HL-60 (cell line): ENCODE measurements around the gene KDF1.

Experiments used
- GABPA ChIP-seq: IDR thresholded peaks from 2 replicates; pipeline ENCODE4 v1.6.1; 2012; ENCODE audit warnings: low read depth
- POLR2AphosphoS5 ChIP-seq: IDR thresholded peaks from 2 replicates; pipeline ENCODE4 v1.6.1; 2012; ENCODE audit warnings: low read depth
- TF ChIP-seq, protein P1 (sequence below): IDR thresholded peaks from 2 replicates; pipeline ENCODE4 v1.6.1; 2012; ENCODE audit warnings: low read depth; ENCODE audit not compliant: insufficient replicate concordance
- TF ChIP-seq, protein P2 (sequence below): IDR thresholded peaks from one replicate; pipeline ENCODE4 v1.5.1; 2011; ENCODE audit warnings: low read length, control low read depth, inconsistent platforms; ENCODE audit not compliant: insufficient read depth

DNA sequence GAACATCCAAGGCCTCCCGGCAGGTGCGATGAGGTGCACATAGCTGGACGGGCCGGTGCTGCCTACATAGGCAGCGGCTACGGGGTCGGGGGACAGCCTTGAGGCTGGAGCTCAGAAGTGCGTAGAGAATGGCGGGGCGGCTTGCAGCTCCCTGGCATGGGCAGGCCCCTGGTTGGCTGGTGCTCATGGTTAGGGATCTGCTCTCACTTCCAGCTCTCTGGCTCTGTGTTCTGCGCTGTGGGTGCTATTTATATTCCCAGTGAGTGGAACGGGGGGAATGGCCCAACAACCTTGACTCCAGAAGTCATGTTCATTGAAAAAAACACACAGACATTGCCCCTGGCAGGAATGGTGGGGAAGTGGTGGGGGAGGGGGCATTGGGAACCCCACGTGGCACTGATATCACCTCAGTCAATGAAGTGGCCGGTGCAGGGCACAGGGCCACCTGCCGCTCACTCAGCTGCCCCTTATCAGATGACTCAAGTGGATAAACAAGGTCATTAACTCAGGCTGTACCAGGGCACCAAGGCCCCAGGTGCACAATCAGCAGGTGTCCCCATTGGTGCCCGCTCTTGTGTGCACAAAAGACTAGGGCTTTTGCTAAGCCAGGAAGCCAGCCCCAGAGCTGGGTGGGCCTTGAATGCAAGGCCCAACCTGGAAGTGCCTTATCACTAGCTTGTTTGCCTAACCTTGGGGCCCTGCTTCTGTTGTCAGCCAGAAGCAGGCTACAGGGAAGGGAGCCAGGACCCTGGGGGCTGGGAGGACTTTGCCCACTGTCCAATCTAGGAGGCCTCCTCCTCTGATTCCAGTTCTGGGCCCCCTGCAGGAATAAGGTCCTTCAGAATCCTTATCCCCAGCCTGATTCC, 46.3 kb downstream of the KDF1 start, which contains the start of gene NR0B2:
- TF ChIP-seq, protein P1, sequence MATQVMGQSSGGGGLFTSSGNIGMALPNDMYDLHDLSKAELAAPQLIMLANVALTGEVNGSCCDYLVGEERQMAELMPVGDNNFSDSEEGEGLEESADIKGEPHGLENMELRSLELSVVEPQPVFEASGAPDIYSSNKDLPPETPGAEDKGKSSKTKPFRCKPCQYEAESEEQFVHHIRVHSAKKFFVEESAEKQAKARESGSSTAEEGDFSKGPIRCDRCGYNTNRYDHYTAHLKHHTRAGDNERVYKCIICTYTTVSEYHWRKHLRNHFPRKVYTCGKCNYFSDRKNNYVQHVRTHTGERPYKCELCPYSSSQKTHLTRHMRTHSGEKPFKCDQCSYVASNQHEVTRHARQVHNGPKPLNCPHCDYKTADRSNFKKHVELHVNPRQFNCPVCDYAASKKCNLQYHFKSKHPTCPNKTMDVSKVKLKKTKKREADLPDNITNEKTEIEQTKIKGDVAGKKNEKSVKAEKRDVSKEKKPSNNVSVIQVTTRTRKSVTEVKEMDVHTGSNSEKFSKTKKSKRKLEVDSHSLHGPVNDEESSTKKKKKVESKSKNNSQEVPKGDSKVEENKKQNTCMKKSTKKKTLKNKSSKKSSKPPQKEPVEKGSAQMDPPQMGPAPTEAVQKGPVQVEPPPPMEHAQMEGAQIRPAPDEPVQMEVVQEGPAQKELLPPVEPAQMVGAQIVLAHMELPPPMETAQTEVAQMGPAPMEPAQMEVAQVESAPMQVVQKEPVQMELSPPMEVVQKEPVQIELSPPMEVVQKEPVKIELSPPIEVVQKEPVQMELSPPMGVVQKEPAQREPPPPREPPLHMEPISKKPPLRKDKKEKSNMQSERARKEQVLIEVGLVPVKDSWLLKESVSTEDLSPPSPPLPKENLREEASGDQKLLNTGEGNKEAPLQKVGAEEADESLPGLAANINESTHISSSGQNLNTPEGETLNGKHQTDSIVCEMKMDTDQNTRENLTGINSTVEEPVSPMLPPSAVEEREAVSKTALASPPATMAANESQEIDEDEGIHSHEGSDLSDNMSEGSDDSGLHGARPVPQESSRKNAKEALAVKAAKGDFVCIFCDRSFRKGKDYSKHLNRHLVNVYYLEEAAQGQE: no peak
- TF ChIP-seq, protein P2, sequence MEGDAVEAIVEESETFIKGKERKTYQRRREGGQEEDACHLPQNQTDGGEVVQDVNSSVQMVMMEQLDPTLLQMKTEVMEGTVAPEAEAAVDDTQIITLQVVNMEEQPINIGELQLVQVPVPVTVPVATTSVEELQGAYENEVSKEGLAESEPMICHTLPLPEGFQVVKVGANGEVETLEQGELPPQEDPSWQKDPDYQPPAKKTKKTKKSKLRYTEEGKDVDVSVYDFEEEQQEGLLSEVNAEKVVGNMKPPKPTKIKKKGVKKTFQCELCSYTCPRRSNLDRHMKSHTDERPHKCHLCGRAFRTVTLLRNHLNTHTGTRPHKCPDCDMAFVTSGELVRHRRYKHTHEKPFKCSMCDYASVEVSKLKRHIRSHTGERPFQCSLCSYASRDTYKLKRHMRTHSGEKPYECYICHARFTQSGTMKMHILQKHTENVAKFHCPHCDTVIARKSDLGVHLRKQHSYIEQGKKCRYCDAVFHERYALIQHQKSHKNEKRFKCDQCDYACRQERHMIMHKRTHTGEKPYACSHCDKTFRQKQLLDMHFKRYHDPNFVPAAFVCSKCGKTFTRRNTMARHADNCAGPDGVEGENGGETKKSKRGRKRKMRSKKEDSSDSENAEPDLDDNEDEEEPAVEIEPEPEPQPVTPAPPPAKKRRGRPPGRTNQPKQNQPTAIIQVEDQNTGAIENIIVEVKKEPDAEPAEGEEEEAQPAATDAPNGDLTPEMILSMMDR: no peak
- TF ChIP-seq POLR2AphosphoS5: no peak
- TF ChIP-seq GABPA: no peak
